Naive thymus-derived CD8-positive, alpha-beta T cell (primary cell): ENCODE results near the gene CEP19. TPM values are rescaled to one million over a fixed set of nuclear protein-coding genes. Genes with fewer than 3 reads are reported as not detected.

Experiments used
- ATAC-seq, 2 donors: fragments of 150-1000 bp; cut with Tn5 transposase in 1 of 2; sonication (Bioruptor Pico), chemical (Tn5 transposase) in 1 of 2; 1 replicate in 1 of 2; 2 replicates in 1 of 2; pipeline ENCODE4 v1.10.0; 2021; ENCODE audit warnings: mild to moderate bottlenecking in 2 of 2, moderate library complexity in 2 of 2
- POLR2A ChIA-PET: fragments of 350-600 bp; sonication (Branson Sonifier 250); formaldehyde crosslinking; loops from one replicate; lab custom pipeline; 2021; ENCODE audit warnings: antibody characterized with exemption; lab: Charles Lee
- DNase-seq, 10 donors: peaks; one replicate each; pipeline versions ENCODE4 v3.0.0 to v3.0.0-alpha.2; 2020 to 2022
- H3K27ac Mint-ChIP-seq, 10 donors: one replicate each; pipeline ENCODE4 v1.8.0; 2020 to 2022; ENCODE audit warnings: mild to moderate bottlenecking in 10 of 10, mixed read lengths in 10 of 10, moderate library complexity in 4 of 10, inconsistent platforms in 1 of 10
- H3K27me3 Mint-ChIP-seq, 5 donors: one replicate each; pipeline ENCODE4 v1.8.0; 2021 to 2022; ENCODE audit warnings: mixed read lengths in 5 of 5
- H3K36me3 Mint-ChIP-seq, 3 donors: one replicate each; pipeline ENCODE4 v1.8.0; 2020 to 2022; ENCODE audit warnings: mixed read lengths in 3 of 3, mild to moderate bottlenecking in 2 of 3, inconsistent platforms in 1 of 3
- H3K4me1 Mint-ChIP-seq, 4 donors: one replicate each; pipeline ENCODE4 v1.8.0; 2021 to 2022; ENCODE audit warnings: mixed read lengths in 4 of 4
- H3K4me3 Mint-ChIP-seq, 10 donors: one replicate each; pipeline ENCODE4 v1.8.0; 2020 to 2022; ENCODE audit warnings: mild to moderate bottlenecking in 10 of 10, mixed read lengths in 10 of 10, moderate library complexity in 6 of 10, inconsistent platforms in 1 of 10
- H3K9me3 Mint-ChIP-seq, 9 donors: one replicate each; pipeline ENCODE4 v1.8.0; 2020 to 2022; ENCODE audit warnings: mixed read lengths in 9 of 9, mild to moderate bottlenecking in 3 of 9, inconsistent platforms in 1 of 9, moderate library complexity in 1 of 9
- polyA plus RNA-seq, 3 donors: library from polyadenylated mRNA; unstranded; fragments of 300-500 nt; fragmentation: Illumina TruSeq; gene quantifications; one replicate each; pipeline ENCODE4 v1.2.3, GENCODE V29; 2021
- total RNA-seq, 8 experiments: library from RNA in 2 of 8; stranded (reverse) in 2 of 8; gene quantifications; one replicate each; pipeline ENCODE4 v1.2.3 and lab custom pipeline; 2021 to 2026

CEP19 gene
- total and polyA plus RNA-seq, 5 experiments from 2014 or later, result 4.4 to 6.9 (median 4.6) TPM

- peaks cover 0 to 6% (median 0%) of the 10 kb centered on the region in 3 donors for H3K36me3 Mint-ChIP-seq
- peak overlapping the region; percentile 50 to 76 (median 68) for H3K4me3 Mint-ChIP-seq
- DNase-seq (peak; percentile 32 to 80 (median 60)), ATAC-seq (peak; percentile 75 to 93)
- H3K27ac Mint-ChIP-seq, result peak overlapping the region in 9 of 10 donors; percentile 36 to 93 (median 79)
- peaks cover 3 to 28% (median 15%) of the 10 kb centered on the region in 4 donors for H3K4me1 Mint-ChIP-seq
- peaks cover 0 to 4% (median 0%) of the 10 kb centered on the region in 9 donors for H3K9me3 Mint-ChIP-seq
- POLR2A ChIA-PET, result interaction anchor here (0.6 to 2.0 kb wide), 7 partner anchors 8 to 468 kb away, joined by 3 to 15 read pairs (median 4); no protein-coding TSS in a partner anchor
- H3K27me3 Mint-ChIP-seq, result no peaks in the 10 kb centered on the region
Observed at GRCh38 chr3:196684548-196685407, 27.3 kb downstream of the CEP19 start.

GRCh38 chr3:196677931-196678330, 34.1 kb downstream of the CEP19 start:
- POLR2A ChIA-PET, result no interaction called here
- no peak for DNase-seq
- H3K4me1 Mint-ChIP-seq, result peaks cover 0 to 14% (median 0%) of the 10 kb centered on the region in 4 donors
- peaks cover 0 to 4% (median 0%) of the 10 kb centered on the region in 9 donors for H3K9me3 Mint-ChIP-seq
- no peak for ATAC-seq
- H3K36me3 Mint-ChIP-seq, result peaks cover 0 to 6% (median 0%) of the 10 kb centered on the region in 3 donors
- H3K27ac Mint-ChIP-seq, result peak overlapping the region in 2 of 10 donors; percentile 44 to 52
- no peak overlapping the region for H3K4me3 Mint-ChIP-seq
- no peaks in the 10 kb centered on the region for H3K27me3 Mint-ChIP-seq

- Mint-ChIP-seq H3K27ac (no peak overlapping the region), H3K27me3 (no peaks in the 10 kb centered on the region), H3K4me1 (peaks cover 0 to 14% (median 0%) of the 10 kb centered on the region in 4 donors), H3K9me3 (peaks cover 0 to 3% (median 0%) of the 10 kb centered on the region in 9 donors), H3K36me3 (peaks cover 0 to 5% (median 0%) of the 10 kb centered on the region in 3 donors), H3K4me3 (no peak overlapping the region)
- DNase-seq, result no peak
- POLR2A ChIA-PET, result interaction anchor here (0.9 kb wide), 1 partner anchor 8 kb away, joined by 3 read pairs; no protein-coding TSS in a partner anchor
- ATAC-seq, result no peak
Observed at GRCh38 chr3:196677353-196677752, 34.7 kb downstream of the CEP19 start.

DNA sequence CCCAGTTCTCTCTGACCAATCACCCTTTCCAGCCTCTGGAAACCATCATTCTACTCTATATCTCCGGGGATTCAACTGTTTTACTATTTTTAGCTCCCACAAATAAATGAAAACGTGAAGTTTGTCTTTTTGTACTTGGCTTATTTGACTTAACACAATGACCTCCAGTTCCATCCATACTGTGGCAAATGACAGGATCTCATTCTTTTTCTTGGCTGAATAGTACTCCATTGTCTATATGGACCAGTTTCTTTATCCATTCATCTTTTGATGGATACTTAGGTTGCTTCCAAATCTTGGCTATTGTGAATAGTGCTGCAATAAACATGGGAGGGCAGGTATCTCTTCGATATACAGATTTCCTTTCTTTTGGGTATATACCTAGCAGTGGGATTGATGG, 38.4 kb downstream of the CEP19 start:
- no peak for DNase-seq
- Mint-ChIP-seq H3K4me3 (no peak overlapping the region), H3K4me1 (peaks cover 3 to 36% (median 13%) of the 10 kb centered on the region in 4 donors), H3K27ac (peak overlapping the region in 1 of 10 donors; percentile 2), H3K27me3 (no peaks in the 10 kb centered on the region), H3K9me3 (no peaks in the 10 kb centered on the region), H3K36me3 (no peaks in the 10 kb centered on the region)
- ATAC-seq, result no peak
- POLR2A ChIA-PET, result no interaction called here

DNA sequence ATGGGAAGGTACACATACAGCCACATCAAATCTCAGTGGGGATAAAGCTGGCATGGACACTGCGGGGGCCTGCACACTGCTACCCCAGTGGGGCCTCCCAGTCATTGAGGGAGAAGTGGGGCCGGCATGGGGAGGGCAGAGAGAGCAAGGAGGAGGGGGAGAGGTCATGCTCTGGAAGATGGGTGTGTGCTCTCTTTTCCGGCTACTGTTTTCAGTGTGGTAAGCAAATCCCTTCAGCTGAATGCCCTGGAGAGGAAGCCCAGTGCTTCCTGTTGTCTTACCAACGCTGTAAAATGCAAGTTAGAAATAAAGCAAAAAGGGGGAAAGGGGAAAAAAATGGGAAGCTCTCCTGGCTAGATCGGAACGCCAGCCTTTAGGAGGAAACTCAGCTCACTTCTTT, 41.7 kb downstream of the CEP19 start:
- no peak for ATAC-seq
- POLR2A ChIA-PET, result interaction anchor here (0.6 kb wide), 1 partner anchor 9 kb away, joined by 3 read pairs; no protein-coding TSS in a partner anchor
- no peak for DNase-seq
- peak overlapping the region in 9 of 10 donors; percentile 33 to 61 (median 48) for H3K4me3 Mint-ChIP-seq
- H3K9me3 Mint-ChIP-seq, result no peaks in the 10 kb centered on the region
- peak overlapping the region in 6 of 10 donors; percentile 7 to 78 (median 62) for H3K27ac Mint-ChIP-seq
- H3K36me3 Mint-ChIP-seq, result no peaks in the 10 kb centered on the region
- H3K4me1 Mint-ChIP-seq, result peaks cover 7 to 36% (median 13%) of the 10 kb centered on the region in 4 donors
- H3K27me3 Mint-ChIP-seq, result no peaks in the 10 kb centered on the region

GRCh38 chr3:196667056-196667825, 44.8 kb downstream of the CEP19 start:
- Mint-ChIP-seq H3K27me3 (no peaks in the 10 kb centered on the region), H3K9me3 (no peaks in the 10 kb centered on the region), H3K27ac (peak overlapping the region in 1 of 10 donors; percentile 21), H3K4me1 (peaks cover 7 to 33% (median 13%) of the 10 kb centered on the region in 4 donors), H3K36me3 (peaks cover 0 to 3% (median 0%) of the 10 kb centered on the region in 3 donors), H3K4me3 (no peak overlapping the region)
- DNase-seq, result no peak
- no peak for ATAC-seq
- POLR2A ChIA-PET, result no interaction called here

GRCh38 chr3:196666001-196666867, 45.8 kb downstream of the CEP19 start:
- peaks cover 7 to 27% (median 9%) of the 10 kb centered on the region in 4 donors for H3K4me1 Mint-ChIP-seq
- no peaks in the 10 kb centered on the region for H3K9me3 Mint-ChIP-seq
- no peak overlapping the region for H3K4me3 Mint-ChIP-seq
- ATAC-seq (no peak), DNase-seq (no peak)
- POLR2A ChIA-PET, result no interaction called here
- peaks cover 0 to 6% (median 2%) of the 10 kb centered on the region in 3 donors for H3K36me3 Mint-ChIP-seq
- peak overlapping the region in 4 of 10 donors; percentile 45 to 65 (median 56) for H3K27ac Mint-ChIP-seq
- no peaks in the 10 kb centered on the region for H3K27me3 Mint-ChIP-seq

GRCh38 chr3:196662711-196663571, 49.1 kb downstream of the CEP19 start:
- POLR2A ChIA-PET, result no interaction called here
- Mint-ChIP-seq H3K9me3 (no peaks in the 10 kb centered on the region), H3K27ac (peak overlapping the region in 1 of 10 donors; percentile 4), H3K36me3 (peaks cover 0 to 18% (median 9%) of the 10 kb centered on the region in 3 donors), H3K4me3 (no peak overlapping the region), H3K4me1 (peaks cover 0 to 11% (median 2%) of the 10 kb centered on the region in 4 donors), H3K27me3 (no peaks in the 10 kb centered on the region)
- ATAC-seq, result no peak
- no peak for DNase-seq

- H3K9me3 Mint-ChIP-seq, result no peaks in the 10 kb centered on the region
- H3K27ac Mint-ChIP-seq, result no peak overlapping the region
- peaks cover 0 to 26% (median 9%) of the 10 kb centered on the region in 3 donors for H3K36me3 Mint-ChIP-seq
- POLR2A ChIA-PET, result no interaction called here
- no peak overlapping the region for H3K4me3 Mint-ChIP-seq
- peaks cover 0 to 4% (median 2%) of the 10 kb centered on the region in 4 donors for H3K4me1 Mint-ChIP-seq
- no peaks in the 10 kb centered on the region for H3K27me3 Mint-ChIP-seq
- DNase-seq (no peak), ATAC-seq (no peak)
Observed at GRCh38 chr3:196662033-196662432, 50.0 kb downstream of the CEP19 start.

GRCh38 chr3:196661400-196661799, 50.6 kb downstream of the CEP19 start:
- Mint-ChIP-seq H3K4me3 (no peak overlapping the region), H3K36me3 (peaks cover 0 to 33% (median 9%) of the 10 kb centered on the region in 3 donors), H3K9me3 (no peaks in the 10 kb centered on the region), H3K4me1 (peaks cover 0 to 6% (median 2%) of the 10 kb centered on the region in 4 donors), H3K27ac (peak overlapping the region in 2 of 10 donors; percentile 17 to 62), H3K27me3 (no peaks in the 10 kb centered on the region)
- DNase-seq (no peak), ATAC-seq (no peak)
- POLR2A ChIA-PET, result no interaction called here
